ENCODE results near the gene TMEM41A. TPM values are rescaled to one million over a fixed set of nuclear protein-coding genes. Genes with fewer than 3 reads are reported as not detected.

TMEM41A gene
- total and polyA plus RNA-seq, 7 donors: 3.0 to 10.4 (median 9.1) TPM

DNA sequence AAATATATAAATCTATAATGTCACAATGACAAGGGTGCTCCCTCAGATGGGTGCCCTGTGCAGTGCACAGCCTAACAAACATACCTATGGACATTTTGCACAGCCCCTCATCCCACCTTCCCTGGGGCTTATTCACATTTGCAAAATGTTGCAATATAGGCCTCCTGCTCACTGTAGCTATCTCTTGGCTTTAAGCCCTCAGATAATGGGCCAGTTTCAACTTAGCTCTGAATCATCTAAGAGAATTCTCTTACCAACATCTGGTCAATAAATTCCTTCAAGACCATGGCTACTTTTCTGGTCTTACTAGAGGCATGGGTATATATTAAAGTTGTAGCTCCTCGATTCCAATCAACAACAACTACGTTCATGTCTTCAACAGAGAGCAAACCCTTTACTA, 35.7 kb upstream of the TMEM41A start:
- H3K4me3 ChIP-seq: no peak overlapping the region
- WGBS, 2 donors: 91 to 92% methylated on average over 2 of the region's 2 CpGs
- DNase-seq: no peak
- no peaks in the 10 kb centered on the region for H3K27me3 ChIP-seq
- H3K4me1 ChIP-seq: no peaks in the 10 kb centered on the region
- H3K27ac ChIP-seq: no peak overlapping the region
- intact Hi-C loops (cut with DNase I): no loop called here
- TF ChIP-seq POLR2AphosphoS5 (IDR thresholded peaks at IDR 0.05) (no peak), EP300 (IDR thresholded peaks at IDR 0.05) (no peak), POLR2A (IDR thresholded peaks at IDR 0.05) (no peak)
- TF ChIP-seq, protein P1, sequence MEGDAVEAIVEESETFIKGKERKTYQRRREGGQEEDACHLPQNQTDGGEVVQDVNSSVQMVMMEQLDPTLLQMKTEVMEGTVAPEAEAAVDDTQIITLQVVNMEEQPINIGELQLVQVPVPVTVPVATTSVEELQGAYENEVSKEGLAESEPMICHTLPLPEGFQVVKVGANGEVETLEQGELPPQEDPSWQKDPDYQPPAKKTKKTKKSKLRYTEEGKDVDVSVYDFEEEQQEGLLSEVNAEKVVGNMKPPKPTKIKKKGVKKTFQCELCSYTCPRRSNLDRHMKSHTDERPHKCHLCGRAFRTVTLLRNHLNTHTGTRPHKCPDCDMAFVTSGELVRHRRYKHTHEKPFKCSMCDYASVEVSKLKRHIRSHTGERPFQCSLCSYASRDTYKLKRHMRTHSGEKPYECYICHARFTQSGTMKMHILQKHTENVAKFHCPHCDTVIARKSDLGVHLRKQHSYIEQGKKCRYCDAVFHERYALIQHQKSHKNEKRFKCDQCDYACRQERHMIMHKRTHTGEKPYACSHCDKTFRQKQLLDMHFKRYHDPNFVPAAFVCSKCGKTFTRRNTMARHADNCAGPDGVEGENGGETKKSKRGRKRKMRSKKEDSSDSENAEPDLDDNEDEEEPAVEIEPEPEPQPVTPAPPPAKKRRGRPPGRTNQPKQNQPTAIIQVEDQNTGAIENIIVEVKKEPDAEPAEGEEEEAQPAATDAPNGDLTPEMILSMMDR (IDR thresholded peaks at IDR 0.05): no peak
- no peaks in the 10 kb centered on the region for H3K36me3 ChIP-seq
- no peaks in the 10 kb centered on the region for H3K9me3 ChIP-seq

DNA sequence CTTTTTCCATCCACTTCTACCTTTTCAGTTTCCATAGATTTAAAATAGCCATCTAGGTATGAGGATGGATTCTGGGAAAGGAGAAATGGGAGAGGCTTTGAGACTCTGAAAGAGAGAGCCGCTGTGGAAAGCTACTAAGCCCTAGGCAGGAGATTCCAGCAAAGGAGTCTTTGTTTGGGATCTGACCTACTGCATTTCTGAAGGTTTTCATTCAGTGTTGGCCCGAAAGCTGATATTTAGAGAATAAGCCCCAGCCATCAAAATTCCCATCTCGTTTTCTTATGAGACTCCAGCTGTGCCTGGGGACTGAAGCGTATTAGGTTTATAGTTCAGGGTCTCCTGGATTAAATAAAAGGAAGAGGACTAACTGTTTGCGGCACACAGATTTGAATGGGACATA, 34.1 kb upstream of the TMEM41A start:
- H3K27ac ChIP-seq: no peak overlapping the region
- 68 to 71% methylated on average over 5 of the region's 5 CpGs for WGBS, 2 donors
- no peak for DNase-seq

DNA sequence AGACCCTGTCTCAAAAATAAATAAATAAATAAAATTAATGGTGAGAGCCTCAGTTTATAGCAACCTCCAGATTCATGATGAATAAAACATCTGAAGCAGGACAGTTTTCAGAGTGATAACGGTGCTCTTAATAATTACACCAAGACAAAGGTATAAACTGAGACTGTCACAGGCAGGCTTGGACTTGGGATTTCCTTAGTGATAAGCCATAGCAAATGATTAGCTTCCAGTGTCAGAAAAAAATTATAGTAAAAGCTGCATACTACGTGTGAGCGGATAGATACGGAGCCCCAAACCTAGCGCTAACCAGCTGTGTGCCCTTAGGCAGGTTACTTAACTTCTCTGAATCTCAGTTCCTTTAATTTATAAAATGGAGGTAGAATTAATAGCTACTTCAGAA, 32.0 kb upstream of the TMEM41A start:
- H3K4me1 ChIP-seq: no peaks in the 10 kb centered on the region
- intact Hi-C loops (cut with DNase I): no loop called here
- H3K9me3 ChIP-seq: no peaks in the 10 kb centered on the region
- H3K27me3 ChIP-seq: no peaks in the 10 kb centered on the region
- 73 to 74% methylated on average over 5 of the region's 5 CpGs for whole genome bisulfite sequencing, 2 donors
- no peak overlapping the region for H3K27ac ChIP-seq
- no peaks in the 10 kb centered on the region for H3K36me3 ChIP-seq
- no peak for DNase-seq
- H3K4me3 ChIP-seq: no peak overlapping the region
- TF ChIP-seq, protein P1 (IDR thresholded peaks at IDR 0.05): no peak
- TF ChIP-seq EP300 (IDR thresholded peaks at IDR 0.05): no peak
- TF ChIP-seq POLR2A (IDR thresholded peaks at IDR 0.05): no peak
- no peak for TF ChIP-seq POLR2AphosphoS5 (IDR thresholded peaks at IDR 0.05)

More for the DNA sequence above, 34.1 kb upstream of the TMEM41A start:
- TF ChIP-seq POLR2AphosphoS5 (IDR thresholded peaks at IDR 0.05) (no peak), POLR2A (IDR thresholded peaks at IDR 0.05) (no peak), EP300 (IDR thresholded peaks at IDR 0.05) (no peak)
- TF ChIP-seq, protein P1 (IDR thresholded peaks at IDR 0.05): no peak
- H3K9me3 ChIP-seq: no peaks in the 10 kb centered on the region
- H3K4me1 ChIP-seq: no peaks in the 10 kb centered on the region
- H3K27me3 ChIP-seq: no peaks in the 10 kb centered on the region
- no peaks in the 10 kb centered on the region for H3K36me3 ChIP-seq
- no peak overlapping the region for H3K4me3 ChIP-seq
- intact Hi-C loops (cut with DNase I): no loop called here

DNA sequence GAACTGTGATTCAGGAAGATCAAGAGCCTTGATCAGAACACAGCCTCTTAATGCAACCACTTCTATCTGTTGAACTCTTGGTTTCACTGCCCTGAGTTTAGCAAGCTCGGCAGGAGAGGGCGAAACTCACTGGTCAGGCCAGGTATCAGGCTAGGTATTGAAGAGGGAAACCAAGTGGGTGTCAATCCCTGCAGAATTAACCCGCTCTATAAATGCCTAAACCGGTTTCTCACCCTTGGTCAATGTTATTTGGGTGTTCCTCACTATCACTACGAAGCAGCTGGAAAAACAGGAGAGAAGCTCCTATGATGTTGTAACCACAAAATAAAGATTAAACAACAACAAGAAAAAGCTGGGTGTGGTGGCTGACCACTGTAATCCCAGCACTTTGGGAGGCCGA, 29.7 kb upstream of the TMEM41A start:
- Histone ChIP-seq H3K36me3 (no peaks in the 10 kb centered on the region), H3K4me1 (no peaks in the 10 kb centered on the region), H3K4me3 (no peak overlapping the region), H3K9me3 (no peaks in the 10 kb centered on the region), H3K27me3 (peaks cover 0 to 4% (median 0%) of the 10 kb centered on the region in 3 donors), H3K27ac (no peak overlapping the region)
- DNase-seq: no peak
- intact Hi-C loops (cut with DNase I): no loop called here
- 87 to 91% methylated on average over 6 of the region's 6 CpGs for WGBS, 2 donors
- no peak for TF ChIP-seq POLR2A (IDR thresholded peaks at IDR 0.05)
- no peak for TF ChIP-seq POLR2AphosphoS5 (IDR thresholded peaks at IDR 0.05)
- TF ChIP-seq EP300 (IDR thresholded peaks at IDR 0.05): no peak
- TF ChIP-seq, protein P1 (IDR thresholded peaks at IDR 0.05): no peak

DNA sequence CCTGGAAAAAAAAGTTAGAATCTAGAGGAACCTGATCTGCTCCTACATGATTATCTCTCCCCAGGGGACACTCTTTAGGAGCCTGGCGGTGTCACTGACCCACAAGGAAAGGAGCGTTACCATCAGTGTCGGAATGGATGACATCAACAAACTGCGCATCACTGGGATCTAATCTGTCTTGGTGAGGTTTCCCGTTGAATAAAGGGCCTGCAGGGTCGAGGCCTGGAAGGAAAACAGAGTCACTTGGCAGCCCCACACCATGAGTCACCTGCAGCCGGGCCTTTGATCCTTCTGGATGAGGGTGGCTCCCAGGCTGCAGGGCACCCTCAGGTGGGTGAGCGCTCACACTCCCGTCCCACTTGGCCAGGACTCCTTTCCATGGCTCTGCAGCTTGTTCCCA, 28.5 kb upstream of the TMEM41A start:
- no peak overlapping the region for H3K27ac ChIP-seq
- intact Hi-C loops (cut with DNase I): no loop called here

More for the DNA sequence above, 28.5 kb upstream of the TMEM41A start:
- WGBS, 2 donors: 83 to 88% methylated on average over 9 of the region's 9 CpGs
- Histone ChIP-seq H3K9me3 (no peaks in the 10 kb centered on the region), H3K27me3 (peaks cover 0 to 4% (median 0%) of the 10 kb centered on the region in 3 donors), H3K4me3 (no peak overlapping the region), H3K36me3 (no peaks in the 10 kb centered on the region), H3K4me1 (no peaks in the 10 kb centered on the region)
- DNase-seq: no peak
- TF ChIP-seq, protein P1 (IDR thresholded peaks at IDR 0.05): no peak
- no peak for TF ChIP-seq EP300 (IDR thresholded peaks at IDR 0.05)
- no peak for TF ChIP-seq POLR2A (IDR thresholded peaks at IDR 0.05)
- TF ChIP-seq POLR2AphosphoS5 (IDR thresholded peaks at IDR 0.05): no peak

Data from sigmoid colon (tissue), 7 donors.